Lower leg skin (tissue), 4 donors: ENCODE measurements around the gene SMIM7. TPM values are rescaled to one million over a fixed set of nuclear protein-coding genes. Genes with fewer than 3 reads are reported as not detected.
"Not testable (repeated sequence)": the region's sequence is repeated elsewhere in the genome, so short reads cannot be mapped to it uniquely, and the experiment has no call there.

ENCODE experiments used
- DNase-seq, 2 donors: peaks; one replicate each; pipeline ENCODE4 v3.0.0-alpha.2; 2019; ENCODE audit warnings: low spot score in 2 of 2
- H3K4me3 ChIP-seq: fragments of 200-600 bp; sonication (generic); 2 replicates; pipeline ENCODE4 v1.5.1; 2017; ENCODE audit warnings: mild to moderate bottlenecking, low read depth; ENCODE audit not compliant: poor library complexity, severe bottlenecking
- CTCF ChIP-seq, 3 donors: fragments of 450-650 bp; IDR thresholded peaks; one replicate each; pipeline ENCODE4 v1.5.1; 2016; ENCODE audit warnings: antibody characterized with exemption in 3 of 3, mild to moderate bottlenecking in 3 of 3, moderate library complexity in 2 of 3
- POLR2A ChIP-seq, 2 donors: fragments of 450-650 bp; IDR thresholded peaks; one replicate each; pipeline ENCODE4 v1.6.1; 2016 to 2017; ENCODE audit warnings: antibody characterized with exemption in 2 of 2, mild to moderate bottlenecking in 1 of 2, moderate library complexity in 1 of 2
- WGBS, 2 donors: methylation state at CpG; one replicate each; pipeline ENCODE4 v1.1.5; 2018; 5-methylcytosine and 5-hydroxymethylcytosine counted together
- intact Hi-C: fragments of 100-400 bp; cut with DNase I; formaldehyde crosslinking; loops from one replicate; pipeline ENCODE4 v1.15.0; 2023; ENCODE audit warnings: low total_unique reads
- total RNA-seq, 4 donors: library from RNA; depleted of rRNA; stranded (reverse); fragments of >200 nt; gene quantifications; one replicate each; pipeline ENCODE4 v1.1.0, GENCODE V29; 2016

Gene SMIM7
- total RNA-seq, 4 donors from 2014 or later = 78.5 to 125 (median 95.4) TPM

- intact Hi-C loops = no loop called here
- 81 to 98% methylated on average over 3 of the region's 3 CpGs for WGBS, 2 donors
- DNase-seq = no peak
- H3K4me3 ChIP-seq = no peak overlapping the region
- TF ChIP-seq POLR2A (IDR thresholded peaks at IDR 0.05) = no peak
- no peak for TF ChIP-seq CTCF (IDR thresholded peaks at IDR 0.05)
Measured at GRCh38 chr19:16673231-16673630, 13.3 kb upstream of the SMIM7 start.

GRCh38 chr19:16671652-16672274 lies 11.8 kb upstream of the SMIM7 start:
- no peak for TF ChIP-seq CTCF (IDR thresholded peaks at IDR 0.05)
- no peak for TF ChIP-seq POLR2A (IDR thresholded peaks at IDR 0.05)
- no peak for DNase-seq
- H3K4me3 ChIP-seq = no peak overlapping the region
- intact Hi-C loops = no loop called here
- WGBS, 2 donors = 79 to 85% methylated on average over 9 to 12 of the region's 12 CpGs

DNA sequence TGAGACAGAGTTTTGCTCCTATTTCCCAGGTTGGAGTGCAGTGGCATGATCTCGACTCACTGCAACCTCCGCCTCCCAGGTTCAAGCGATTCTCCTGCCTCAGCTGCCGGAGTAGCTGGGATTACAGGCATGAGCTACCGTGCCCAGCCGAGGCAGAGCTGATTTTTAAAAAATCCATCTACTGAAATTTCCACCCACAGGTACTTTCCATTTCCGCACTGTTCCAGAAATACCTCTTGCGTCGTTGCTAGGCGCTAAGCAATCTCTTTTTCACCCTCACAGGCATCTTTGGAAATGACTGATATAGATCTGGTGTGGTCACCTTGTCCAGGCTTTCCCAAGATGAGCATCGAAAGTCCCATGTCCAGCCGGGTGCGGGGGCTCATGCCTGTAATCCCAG lies 10.3 kb upstream of the SMIM7 start:
- intact Hi-C loops = no loop called here
- 93 to 95% methylated on average over 13 of the region's 13 CpGs for WGBS, 2 donors
- H3K4me3 ChIP-seq = no peak overlapping the region
- TF ChIP-seq CTCF (IDR thresholded peaks at IDR 0.05) (no peak), POLR2A (IDR thresholded peaks at IDR 0.05) (no peak)
- DNase-seq = no peak

DNA sequence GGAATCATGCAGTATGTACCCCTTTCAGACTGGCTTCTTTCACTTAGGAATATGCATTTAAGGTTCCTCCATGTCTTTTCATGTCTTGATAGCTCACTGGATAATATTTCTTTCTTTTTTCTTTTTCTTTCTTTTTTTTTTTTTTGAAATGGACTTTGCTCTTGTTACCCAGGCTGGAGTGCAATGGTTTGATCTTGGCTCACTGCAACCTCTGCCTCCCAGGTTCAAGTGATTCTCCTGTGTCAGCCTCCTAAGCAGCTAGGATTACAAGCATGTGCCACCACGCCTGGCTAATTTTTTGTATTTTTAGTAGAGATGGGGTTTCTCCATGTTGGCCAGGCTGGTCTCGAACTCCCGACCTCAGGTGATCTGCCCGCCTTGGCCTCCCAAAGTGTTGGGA lies 8.8 kb upstream of the SMIM7 start:
- 95 to 98% methylated on average over 4 of the region's 4 CpGs for WGBS, 2 donors
- H3K4me3 ChIP-seq, intact Hi-C loops, DNase-seq: not testable (repeated sequence)

DNA sequence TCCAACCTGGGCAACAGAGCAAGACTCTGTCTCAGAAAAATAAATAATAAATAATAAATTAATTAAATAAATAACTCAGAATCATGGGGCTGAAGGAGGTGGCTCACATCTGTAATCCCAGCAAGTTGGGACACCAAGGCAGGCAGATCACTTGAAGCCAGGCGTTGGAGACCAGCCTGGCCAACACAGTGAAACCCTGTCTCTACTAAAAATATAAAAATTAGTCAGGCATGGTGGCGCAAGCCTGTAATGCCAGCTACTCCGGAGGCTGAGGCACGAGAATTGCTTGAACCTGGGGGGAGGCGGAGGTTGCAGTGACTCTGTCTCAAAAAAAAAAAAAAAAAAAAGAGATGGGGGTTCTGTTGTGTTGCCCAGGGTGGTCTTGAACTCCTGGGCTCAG lies 8.2 kb upstream of the SMIM7 start:
- DNase-seq = no peak

DNA sequence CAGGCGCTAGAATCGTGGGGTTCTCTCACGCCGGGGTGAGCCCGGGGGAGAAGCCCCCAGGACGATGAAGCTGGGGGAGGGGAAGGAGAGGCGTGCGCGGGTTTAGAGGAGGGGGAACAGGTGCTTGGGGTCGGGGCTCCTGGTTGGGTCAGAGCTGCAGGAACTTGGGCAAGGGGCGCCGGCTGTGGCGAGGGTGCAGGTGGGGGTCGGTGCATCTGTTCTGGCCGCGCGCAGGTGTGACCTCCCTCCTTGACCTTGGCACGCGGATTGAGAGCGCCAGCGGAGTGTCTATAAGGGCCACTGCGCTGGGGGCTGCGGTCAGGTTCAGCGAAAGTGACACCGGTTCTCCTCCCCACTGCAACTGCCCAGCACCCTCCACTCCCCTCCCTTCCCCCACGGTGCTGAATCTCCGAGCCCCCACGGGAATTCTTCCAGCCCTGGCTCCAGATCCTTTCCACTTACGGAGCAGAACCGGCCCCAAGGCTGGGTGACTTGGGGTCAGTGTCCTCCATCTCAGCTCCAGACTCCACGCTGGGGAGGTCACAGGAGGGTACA lies 1.6 kb upstream of the SMIM7 start:
- TF ChIP-seq CTCF (IDR thresholded peaks at IDR 0.05) (no peak), POLR2A (IDR thresholded peaks at IDR 0.05) (no peak)
- peak; percentile 17 to 87 for DNase-seq
- intact Hi-C loops = no loop called here
- peak overlapping the region; percentile 63 for H3K4me3 ChIP-seq
- WGBS, 2 donors = 2 to 4% methylated on average over 28 to 31 of the region's 31 CpGs

More for the DNA sequence above, 8.2 kb upstream of the SMIM7 start:
- 92% methylated on average over 5 of the region's 5 CpGs for WGBS, 2 donors
- intact Hi-C loops = no loop called here
- H3K4me3 ChIP-seq = no peak overlapping the region
- no peak for TF ChIP-seq CTCF (IDR thresholded peaks at IDR 0.05)
- TF ChIP-seq POLR2A (IDR thresholded peaks at IDR 0.05) = no peak
